ENCODE measurements around the gene POLR2I.
"Not testable (repeated sequence)": the region's sequence is repeated elsewhere in the genome, so short reads cannot be mapped to it uniquely, and the experiment has no call there.

Gene POLR2I

GRCh38 chr19:36136964-36137686 lies 22.4 kb upstream of the POLR2I start:
- DNase-seq (ENCODE audit: insufficient read length, low spot score) (no peak), FAIRE-seq (no peak)
- TF ChIP-seq TAF1 (IDR thresholded peaks at IDR 0.05; ENCODE audit: low read depth, low read length) (no peak), POU2F2 (IDR thresholded peaks at IDR 0.05; ENCODE audit: low read depth, low read length) (no peak), PAX5 (IDR thresholded peaks at IDR 0.05; ENCODE audit: insufficient read depth, low read length, severe bottlenecking) (no peak)

GRCh38 chr19:36134867-36135266 lies 20.2 kb upstream of the POLR2I start:
- DNase-seq (ENCODE audit: insufficient read length, low spot score); FAIRE-seq: not testable (repeated sequence)

GRCh38 chr19:36131221-36131620 lies 16.5 kb upstream of the POLR2I start:
- DNase-seq (ENCODE audit: insufficient read length, low spot score); FAIRE-seq: not testable (repeated sequence)

GRCh38 chr19:36128392-36128736 lies 13.7 kb upstream of the POLR2I start:
- no peak for DNase-seq (ENCODE audit: insufficient read length, low spot score)
- TF ChIP-seq POLR2AphosphoS5 (IDR thresholded peaks at IDR 0.05; ENCODE audit: low read depth, low read length) (no peak), SPI1 (IDR thresholded peaks at IDR 0.05; ENCODE audit: low read depth, low read length) (no peak), POLR2A (IDR thresholded peaks at IDR 0.05; ENCODE audit: low read depth, low read length) (no peak), PAX5 (IDR thresholded peaks at IDR 0.05; ENCODE audit: insufficient read depth, low read length, severe bottlenecking) (no peak), TAF1 (IDR thresholded peaks at IDR 0.05; ENCODE audit: low read depth, low read length) (no peak), POU2F2 (IDR thresholded peaks at IDR 0.05; ENCODE audit: low read depth, low read length) (no peak)
- FAIRE-seq, result no peak

GRCh38 chr19:36125557-36125956 lies 10.9 kb upstream of the POLR2I start:
- no peak for DNase-seq (ENCODE audit: insufficient read length, low spot score)
- no peak for TF ChIP-seq PAX5 (IDR thresholded peaks at IDR 0.05; ENCODE audit: insufficient read depth, low read length, severe bottlenecking)
- FAIRE-seq, result peak; percentile 9

DNA sequence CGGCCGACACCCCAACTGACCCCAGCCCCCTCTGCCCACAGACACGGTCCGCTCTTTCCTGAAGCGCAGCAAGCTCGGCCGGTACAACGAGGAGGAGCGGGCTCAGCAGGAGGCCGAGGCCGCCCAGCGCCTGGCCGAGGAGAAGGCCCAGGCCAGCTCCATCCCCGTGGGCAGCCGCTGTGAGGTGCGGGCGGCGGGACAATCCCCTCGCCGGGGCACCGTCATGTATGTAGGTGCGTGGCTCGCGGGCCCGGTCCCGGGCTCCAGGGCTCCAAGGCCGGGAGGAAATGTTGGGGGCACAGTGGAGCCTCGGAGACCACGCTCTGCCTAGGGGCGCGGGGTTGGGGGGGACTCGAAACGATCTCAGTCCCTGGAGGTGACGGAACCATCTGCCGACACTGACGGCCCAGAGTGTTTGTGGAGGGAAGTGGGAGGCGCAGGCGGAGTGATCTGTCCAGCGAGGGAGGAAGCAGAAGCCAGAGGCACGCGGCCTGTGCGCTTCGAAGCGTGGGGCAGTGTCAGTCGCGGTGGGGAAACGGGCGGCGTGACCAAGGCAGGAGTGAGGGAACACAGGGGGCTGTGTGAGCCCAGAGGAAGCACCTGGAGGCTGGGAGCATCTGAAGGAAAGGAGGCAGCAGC lies 6.9 kb upstream of the POLR2I start:
- TF ChIP-seq PAX5 (IDR thresholded peaks at IDR 0.05; ENCODE audit: insufficient read depth, low read length, severe bottlenecking) (no peak), TAF1 (IDR thresholded peaks at IDR 0.05; ENCODE audit: low read depth, low read length) (no peak), SPI1 (IDR thresholded peaks at IDR 0.05; ENCODE audit: low read depth, low read length) (no peak), POLR2A (IDR thresholded peaks at IDR 0.05; ENCODE audit: low read depth, low read length) (no peak), POU2F2 (IDR thresholded peaks at IDR 0.05; ENCODE audit: low read depth, low read length) (no peak), POLR2AphosphoS5 (IDR thresholded peaks at IDR 0.05; ENCODE audit: low read depth, low read length) (no peak)
- DNase-seq (ENCODE audit: insufficient read length, low spot score), result no peak
- FAIRE-seq, result no peak

DNA sequence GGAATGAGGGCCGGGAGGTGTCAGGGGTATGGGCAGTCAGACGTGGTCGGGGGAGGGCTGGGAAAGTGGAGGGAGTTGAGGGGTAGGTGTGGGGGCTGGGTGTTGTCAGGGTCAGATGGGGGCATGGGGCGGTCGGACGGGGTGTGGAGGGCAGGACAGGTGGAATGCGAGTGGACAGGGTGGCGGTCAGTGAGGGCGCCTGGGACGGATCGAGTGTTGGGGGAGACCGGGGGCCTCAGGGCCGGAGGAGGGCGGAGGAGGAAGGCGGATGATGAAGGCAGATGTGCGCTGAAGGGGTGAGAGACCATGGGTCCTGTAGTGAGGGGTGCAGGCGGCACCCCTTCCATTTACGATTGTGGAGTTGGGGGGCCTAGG lies 6.3 kb upstream of the POLR2I start:
- FAIRE-seq, result no peak
- TF ChIP-seq PAX5 (IDR thresholded peaks at IDR 0.05; ENCODE audit: insufficient read depth, low read length, severe bottlenecking) (no peak), POLR2AphosphoS5 (IDR thresholded peaks at IDR 0.05; ENCODE audit: low read depth, low read length) (no peak), POU2F2 (IDR thresholded peaks at IDR 0.05; ENCODE audit: low read depth, low read length) (no peak), SPI1 (IDR thresholded peaks at IDR 0.05; ENCODE audit: low read depth, low read length) (no peak)
- DNase-seq (ENCODE audit: insufficient read length, low spot score), result no peak

DNA sequence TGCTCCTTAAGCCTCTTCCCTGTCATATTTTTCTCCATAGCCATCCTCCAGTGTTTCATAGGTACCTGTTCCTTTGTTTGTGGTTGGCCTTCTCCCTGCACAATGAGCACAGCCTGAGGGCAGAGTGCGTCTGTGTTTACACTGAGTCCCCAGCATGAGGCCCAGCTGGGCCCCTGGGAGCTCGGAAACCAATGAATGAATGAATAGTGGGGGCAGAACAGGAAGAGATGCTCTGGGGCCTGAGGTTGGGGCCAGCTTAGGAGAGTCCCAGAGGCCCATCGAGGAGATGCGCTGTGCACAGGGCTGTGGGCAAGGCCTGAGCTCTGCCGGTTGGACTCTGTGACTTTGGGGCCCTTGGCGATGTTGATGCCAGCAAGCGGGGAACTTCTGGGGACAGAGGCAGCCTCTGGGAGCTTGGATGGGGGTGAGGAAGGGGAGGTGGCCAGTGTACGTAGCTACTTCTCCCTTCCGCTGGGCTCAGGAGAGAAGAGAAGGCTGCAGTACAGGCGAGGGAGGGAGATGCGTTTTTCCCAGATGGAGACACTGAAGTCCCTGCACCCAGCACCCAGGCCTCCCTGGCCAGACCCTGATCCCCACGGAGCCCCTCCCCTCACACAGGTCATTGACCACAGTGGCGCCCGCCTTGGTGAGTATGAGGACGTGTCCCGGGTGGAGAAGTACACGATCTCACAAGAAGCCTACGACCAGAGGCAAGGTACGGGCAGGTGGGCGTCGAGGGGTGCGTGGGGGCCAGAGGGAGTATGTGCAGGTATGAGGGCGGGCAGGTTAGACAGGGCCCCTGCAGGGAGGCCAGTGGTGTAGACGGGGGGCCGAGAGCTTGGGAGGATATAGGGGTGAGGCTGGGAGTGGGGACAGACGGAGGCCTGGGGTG lies 5.7 kb upstream of the POLR2I start:
- no peak for FAIRE-seq
- DNase-seq (ENCODE audit: insufficient read length, low spot score), result no peak
- TF ChIP-seq PAX5 (IDR thresholded peaks at IDR 0.05; ENCODE audit: insufficient read depth, low read length, severe bottlenecking) (no peak), TAF1 (IDR thresholded peaks at IDR 0.05; ENCODE audit: low read depth, low read length) (no peak), POLR2AphosphoS5 (IDR thresholded peaks at IDR 0.05; ENCODE audit: low read depth, low read length) (no peak), POU2F2 (IDR thresholded peaks at IDR 0.05; ENCODE audit: low read depth, low read length) (no peak), SPI1 (IDR thresholded peaks at IDR 0.05; ENCODE audit: low read depth, low read length) (no peak), POLR2A (IDR thresholded peaks at IDR 0.05; ENCODE audit: low read depth, low read length) (no peak)

GRCh38 chr19:36116344-36116637 lies 1.6 kb upstream of the POLR2I start:
- no peak for DNase-seq (ENCODE audit: insufficient read length, low spot score)
- TF ChIP-seq POLR2AphosphoS5 (IDR thresholded peaks at IDR 0.05; ENCODE audit: low read depth, low read length) (no peak), PAX5 (IDR thresholded peaks at IDR 0.05; ENCODE audit: insufficient read depth, low read length, severe bottlenecking) (no peak), TAF1 (IDR thresholded peaks at IDR 0.05; ENCODE audit: low read depth, low read length) (no peak), SPI1 (IDR thresholded peaks at IDR 0.05; ENCODE audit: low read depth, low read length) (no peak), POLR2A (IDR thresholded peaks at IDR 0.05; ENCODE audit: low read depth, low read length) (no peak)
- no peak for FAIRE-seq

- peak; percentile 86 for DNase-seq (ENCODE audit: insufficient read length, low spot score)
- TF ChIP-seq PAX5 (IDR thresholded peaks at IDR 0.05; ENCODE audit: insufficient read depth, low read length, severe bottlenecking) (no peak), SPI1 (IDR thresholded peaks at IDR 0.05; ENCODE audit: low read depth, low read length) (no peak), POLR2AphosphoS5 (IDR thresholded peaks at IDR 0.05; ENCODE audit: low read depth, low read length) (peak; percentile 71; the same call in 1 of the 2 replicates), POU2F2 (IDR thresholded peaks at IDR 0.05; ENCODE audit: low read depth, low read length) (no peak), TAF1 (IDR thresholded peaks at IDR 0.05; ENCODE audit: low read depth, low read length) (peak; percentile 76), POLR2A (IDR thresholded peaks at IDR 0.05; ENCODE audit: low read depth, low read length) (peak; percentile 68; the same call in 1 of the 2 replicates)
- no peak for FAIRE-seq
These were observed 1.0 kb upstream of the POLR2I start, which contains the start of gene TBCB for GRCh38 chr19:36115453-36116343. Gene TBCB, plus strand, starts transcription at chr19:36115468. Its CDS starts 93 bp downstream, at chr19:36115561.

Data from GM12891 (cell line).